Naive thymus-derived CD4-positive, alpha-beta T cell (primary cell): ENCODE measurements around the gene OR13G1. TPM values are rescaled to one million over a fixed set of nuclear protein-coding genes. Genes with fewer than 3 reads are reported as not detected.

ENCODE experiments used
- ATAC-seq: fragments of 150-1000 bp; cut with Tn5 transposase; 2 replicates; pipeline ENCODE4 v1.10.0; 2021; ENCODE audit warnings: mild to moderate bottlenecking, moderate library complexity
- CTCF ChIA-PET: fragments of 350-600 bp; sonication (Branson Sonifier 250); formaldehyde crosslinking; loops from one replicate; lab custom pipeline; 2021; ENCODE audit warnings: antibody characterized with exemption; lab: Charles Lee
- POLR2A ChIA-PET: fragments of 350-600 bp; sonication (Branson Sonifier 250); formaldehyde crosslinking; loops from one replicate; lab custom pipeline; 2021; ENCODE audit warnings: antibody characterized with exemption, inconsistent platforms; lab: Charles Lee
- DNase-seq, 9 donors: peaks; one replicate each; pipeline versions ENCODE4 v3.0.0 to v3.0.0-alpha.2; 2020 to 2022; ENCODE audit warnings: mixed read lengths in 1 of 9
- H3K27ac ChIP-seq: one replicate; pipeline ENCODE4 v1.7.0; 2013; ENCODE audit warnings: mild to moderate bottlenecking, low read depth, low read length, moderate library complexity
- H3K27me3 ChIP-seq, 2 donors: one replicate each; pipeline ENCODE4 v1.7.0; 2013; ENCODE audit warnings: low read length in 2 of 2, mild to moderate bottlenecking in 2 of 2, moderate library complexity in 2 of 2; ENCODE audit not compliant: control insufficient read depth in 2 of 2, insufficient read depth in 2 of 2
- H3K36me3 ChIP-seq, 3 experiments: 1 replicate in 2 of 3; 2 replicates in 1 of 3; pipeline ENCODE4 v1.7.0; 2013; ENCODE audit warnings: low read length in 3 of 3, mild to moderate bottlenecking in 3 of 3, moderate library complexity in 1 of 3; ENCODE audit not compliant: insufficient read depth in 3 of 3, control insufficient read depth in 2 of 3
- H3K4me1 ChIP-seq, 2 donors: one replicate each; pipeline ENCODE4 v1.7.0; 2013; ENCODE audit warnings: low read length in 2 of 2, mild to moderate bottlenecking in 2 of 2, moderate library complexity in 1 of 2; ENCODE audit not compliant: control insufficient read depth in 2 of 2, insufficient read depth in 2 of 2
- H3K4me3 ChIP-seq: 2 replicates; pipeline ENCODE4 v1.7.0; 2013; ENCODE audit warnings: mild to moderate bottlenecking, low read length
- H3K9me3 ChIP-seq, 3 experiments: 1 replicate in 2 of 3; 2 replicates in 1 of 3; pipeline ENCODE4 v1.7.0; 2013; ENCODE audit warnings: low read length in 3 of 3; ENCODE audit not compliant: control insufficient read depth in 2 of 3
- H3K27ac Mint-ChIP-seq, 9 donors: one replicate each; pipeline ENCODE4 v1.8.0; 2020 to 2022; ENCODE audit warnings: mixed read lengths in 9 of 9, mild to moderate bottlenecking in 8 of 9, moderate library complexity in 5 of 9, inconsistent platforms in 2 of 9
- H3K27me3 Mint-ChIP-seq, 5 donors: one replicate each; pipeline ENCODE4 v1.8.0; 2021 to 2022; ENCODE audit warnings: mixed read lengths in 5 of 5, mild to moderate bottlenecking in 1 of 5
- H3K36me3 Mint-ChIP-seq, 5 donors: one replicate each; pipeline ENCODE4 v1.8.0; 2020 to 2022; ENCODE audit warnings: mixed read lengths in 5 of 5, mild to moderate bottlenecking in 3 of 5, inconsistent platforms in 1 of 5
- H3K4me1 Mint-ChIP-seq, 7 donors: one replicate each; pipeline ENCODE4 v1.8.0; 2020 to 2022; ENCODE audit warnings: mixed read lengths in 7 of 7, mild to moderate bottlenecking in 3 of 7, inconsistent platforms in 1 of 7
- H3K4me3 Mint-ChIP-seq, 10 donors: one replicate each; pipeline ENCODE4 v1.8.0; 2020 to 2022; ENCODE audit warnings: mild to moderate bottlenecking in 10 of 10, mixed read lengths in 10 of 10, moderate library complexity in 6 of 10, inconsistent platforms in 2 of 10
- H3K9me3 Mint-ChIP-seq, 11 donors: one replicate each; pipeline ENCODE4 v1.8.0; 2020 to 2022; ENCODE audit warnings: mixed read lengths in 11 of 11, mild to moderate bottlenecking in 4 of 11, inconsistent platforms in 1 of 11, moderate library complexity in 1 of 11
- intact Hi-C, 2 donors: fragments of 100-400 bp; cut with micrococcal nuclease; formaldehyde crosslinking; loops; one replicate each; pipeline ENCODE4 v1.15.1; 2023
- polyA plus RNA-seq, 2 donors: library from polyadenylated mRNA; unstranded; fragments of 300-500 nt; fragmentation: Illumina TruSeq; gene quantifications; one replicate each; pipeline ENCODE4 v1.2.3, GENCODE V29; 2021
- total RNA-seq, 6 experiments: library from RNA in 5 of 6; stranded (reverse) in 5 of 6; gene quantifications; 1 replicate in 5 of 6; 2 replicates in 1 of 6; pipeline ENCODE4 v1.2.3 and lab custom pipeline; 2021 to 2026

OR13G1 gene
- total and polyA plus RNA-seq, 7 experiments from 2014 or later, result not detected

DNA sequence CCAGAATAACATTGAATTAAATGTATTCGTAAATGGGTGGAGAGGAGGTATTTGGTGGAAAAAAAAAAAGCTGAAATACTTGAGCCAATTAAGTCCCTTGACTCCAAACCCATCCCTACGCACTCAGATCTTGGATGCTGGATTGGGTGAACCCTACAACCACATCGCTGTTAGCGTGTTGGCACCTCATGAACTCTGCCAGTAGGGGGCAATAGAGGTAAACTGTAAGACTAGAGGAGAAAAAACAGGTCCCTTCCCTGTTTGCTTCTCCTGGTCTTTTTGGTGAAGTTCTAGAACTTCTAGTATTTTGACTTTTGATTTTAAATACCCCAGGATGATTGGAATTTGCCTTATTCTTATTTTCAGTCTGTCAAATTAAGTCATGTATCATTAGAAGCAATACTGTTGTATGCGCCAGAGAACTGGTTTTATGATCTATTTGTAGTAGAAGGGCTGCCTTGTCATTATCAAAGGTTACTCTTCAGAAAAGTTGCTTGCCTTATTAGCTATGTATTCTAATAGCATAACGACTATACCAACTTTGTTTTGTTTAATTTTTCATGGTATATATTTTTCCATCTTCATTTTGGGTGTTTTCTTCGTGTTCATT lies 1.9 kb upstream of the OR13G1 start:
- peaks cover 0 to 1% (median 0%) of the 10 kb centered on the region in 11 donors for H3K9me3 Mint-ChIP-seq
- no peaks in the 10 kb centered on the region for H3K4me1 ChIP-seq
- H3K36me3 Mint-ChIP-seq, result no peaks in the 10 kb centered on the region
- POLR2A ChIA-PET, result no interaction called here
- no peak overlapping the region for H3K27ac Mint-ChIP-seq
- H3K27me3 ChIP-seq, result no peaks in the 10 kb centered on the region
- no peaks in the 10 kb centered on the region for H3K9me3 ChIP-seq
- intact Hi-C loops, result loop anchor here (5.0 to 10.0 kb wide), 3 partner anchors 253 to 1126 kb away; no protein-coding TSS in a partner anchor
- ATAC-seq (no peak), DNase-seq (peak in 6 of 9 donors; percentile 1 to 13 (median 10))
- CTCF ChIA-PET, result no interaction called here
- H3K36me3 ChIP-seq, result no peaks in the 10 kb centered on the region
- H3K4me3 Mint-ChIP-seq, result no peak overlapping the region
- H3K4me1 Mint-ChIP-seq, result peaks cover 0 to 3% (median 0%) of the 10 kb centered on the region in 7 donors
- no peak overlapping the region for H3K27ac ChIP-seq
- H3K4me3 ChIP-seq, result no peak overlapping the region
- peaks cover 0 to 12% (median 7%) of the 10 kb centered on the region in 5 donors for H3K27me3 Mint-ChIP-seq

DNA sequence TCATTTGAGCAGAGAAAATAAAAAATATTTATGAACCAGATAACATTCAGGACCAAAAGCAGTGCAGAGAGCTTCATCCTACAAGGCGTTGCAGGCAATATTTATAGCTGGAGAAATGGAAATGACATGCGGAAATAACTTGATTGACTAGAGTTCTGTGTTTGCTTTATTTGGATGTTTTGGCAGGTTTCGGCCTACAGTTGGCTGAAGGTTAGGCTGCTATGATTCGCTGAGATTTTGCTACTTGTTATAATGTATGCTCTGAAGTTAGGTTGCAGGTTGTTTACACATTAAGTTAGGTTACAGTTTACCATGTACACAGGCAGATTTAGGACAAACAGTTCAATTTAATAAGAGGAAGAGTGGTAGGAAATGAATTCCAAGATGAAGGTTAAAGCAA lies 632 bp upstream of the OR13G1 start:
- H3K27me3 Mint-ChIP-seq, result peaks cover 0 to 5% (median 0%) of the 10 kb centered on the region in 5 donors
- intact Hi-C loops, result loop anchor here (5.0 to 10.0 kb wide), 3 partner anchors 255 to 1127 kb away; no protein-coding TSS in a partner anchor
- H3K36me3 ChIP-seq, result no peaks in the 10 kb centered on the region
- H3K4me1 ChIP-seq, result no peaks in the 10 kb centered on the region
- no peaks in the 10 kb centered on the region for H3K36me3 Mint-ChIP-seq
- no peak overlapping the region for H3K27ac ChIP-seq
- no peak for DNase-seq
- no peaks in the 10 kb centered on the region for H3K27me3 ChIP-seq
- POLR2A ChIA-PET, result no interaction called here
- no peaks in the 10 kb centered on the region for H3K9me3 ChIP-seq
- CTCF ChIA-PET, result interaction anchor here (1.0 kb wide), 1 partner anchor 14 kb away, joined by 3 read pairs; no protein-coding TSS in a partner anchor
- H3K9me3 Mint-ChIP-seq, result no peaks in the 10 kb centered on the region
- no peak overlapping the region for H3K4me3 ChIP-seq
- no peak overlapping the region for H3K4me3 Mint-ChIP-seq
- H3K4me1 Mint-ChIP-seq, result peaks cover 0 to 3% (median 0%) of the 10 kb centered on the region in 7 donors
- H3K27ac Mint-ChIP-seq, result no peak overlapping the region
- no peak for ATAC-seq

DNA sequence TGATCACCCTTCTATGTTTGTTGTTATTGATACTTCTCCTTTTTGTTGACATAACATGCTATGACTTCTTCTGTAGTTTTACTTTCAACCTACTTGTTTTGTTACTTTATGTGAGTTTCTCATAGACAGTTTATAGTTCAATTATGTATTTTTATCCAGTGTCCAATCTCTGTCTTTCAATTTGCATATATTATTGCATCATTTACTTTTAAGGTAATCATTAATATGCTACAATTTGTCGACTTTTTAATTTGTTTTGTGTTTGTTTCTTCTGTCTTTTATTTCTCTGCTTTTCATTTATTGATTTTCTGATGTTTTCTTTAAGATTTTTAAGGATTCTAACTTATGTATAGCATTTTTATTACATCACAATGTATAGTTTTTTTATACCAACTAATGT lies 10.3 kb downstream of the OR13G1 start:
- no peak for ATAC-seq
- Mint-ChIP-seq H3K4me3 (no peak overlapping the region), H3K27me3 (peaks cover 0 to 11% (median 0%) of the 10 kb centered on the region in 5 donors), H3K9me3 (peaks cover 0 to 13% (median 6%) of the 10 kb centered on the region in 11 donors), H3K36me3 (peaks cover 0 to 6% (median 0%) of the 10 kb centered on the region in 5 donors), H3K4me1 (no peaks in the 10 kb centered on the region), H3K27ac (no peak overlapping the region)
- Histone ChIP-seq H3K4me3 (no peak overlapping the region), H3K36me3 (no peaks in the 10 kb centered on the region), H3K27me3 (no peaks in the 10 kb centered on the region), H3K27ac (no peak overlapping the region), H3K4me1 (no peaks in the 10 kb centered on the region), H3K9me3 (no peaks in the 10 kb centered on the region)
- ChIA-PET POLR2A (no interaction called here), CTCF (no interaction called here)
- intact Hi-C loops, result no loop called here
- no peak for DNase-seq

DNA sequence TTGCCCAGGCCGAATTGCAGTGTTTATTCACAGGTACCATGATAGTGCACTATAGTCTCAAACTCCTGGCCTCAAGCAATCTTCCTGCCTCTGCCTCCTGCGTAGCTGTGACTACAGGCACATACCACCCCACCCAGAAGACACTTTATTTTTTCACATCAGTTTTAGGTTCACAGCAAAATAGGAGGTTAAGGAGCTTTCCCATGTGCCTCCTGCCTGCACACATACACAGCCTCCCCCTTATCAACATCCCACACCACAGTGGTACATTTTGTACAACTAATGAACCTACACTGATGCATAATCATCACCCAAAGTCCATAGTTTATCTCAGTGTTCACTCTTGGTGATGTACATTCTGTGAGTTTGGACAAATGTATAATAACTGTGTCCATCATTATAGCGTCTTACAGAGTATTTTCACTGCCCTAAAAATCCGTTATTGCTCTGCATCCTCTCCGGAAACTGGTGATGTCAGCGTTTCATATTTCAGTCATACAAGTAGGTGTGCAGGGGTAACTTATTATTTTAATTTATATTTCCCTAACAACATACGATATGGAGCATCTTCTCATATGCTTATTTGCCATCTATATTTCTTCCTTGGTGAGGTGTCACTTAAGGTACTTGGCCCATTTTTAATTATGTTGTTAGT lies 23.2 kb downstream of the OR13G1 start:
- Histone ChIP-seq H3K27ac (no peak overlapping the region), H3K9me3 (no peaks in the 10 kb centered on the region), H3K27me3 (no peaks in the 10 kb centered on the region), H3K36me3 (no peaks in the 10 kb centered on the region), H3K4me3 (no peak overlapping the region), H3K4me1 (no peaks in the 10 kb centered on the region)
- Mint-ChIP-seq H3K4me3 (no peak overlapping the region), H3K9me3 (peaks cover 0 to 5% (median 0%) of the 10 kb centered on the region in 11 donors), H3K27ac (no peak overlapping the region), H3K27me3 (peaks cover 0 to 10% (median 6%) of the 10 kb centered on the region in 5 donors), H3K4me1 (no peaks in the 10 kb centered on the region), H3K36me3 (no peaks in the 10 kb centered on the region)
- DNase-seq (no peak), ATAC-seq (no peak)
- intact Hi-C loops, result no loop called here
- POLR2A ChIA-PET, result no interaction called here
- CTCF ChIA-PET, result no interaction called here

DNA sequence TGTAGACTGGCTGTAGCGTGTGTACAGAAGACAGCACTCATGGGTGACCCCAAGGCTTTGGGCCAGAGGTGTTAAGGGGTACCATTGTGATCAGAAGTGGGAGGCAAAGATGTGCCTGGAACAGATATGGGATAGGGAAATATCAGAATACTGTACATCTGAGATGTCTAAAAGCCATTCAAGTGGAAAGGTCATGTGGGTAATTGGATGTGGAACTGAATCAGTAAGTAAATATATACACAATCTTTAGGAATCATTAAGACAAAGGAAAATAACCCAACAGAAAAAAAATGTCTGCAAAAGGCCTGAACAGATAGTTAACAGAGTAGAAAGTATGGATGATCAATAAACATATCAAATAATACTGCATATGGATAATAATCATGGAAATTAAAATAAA lies 26.5 kb downstream of the OR13G1 start:
- ChIA-PET CTCF (no interaction called here), POLR2A (no interaction called here)
- Mint-ChIP-seq H3K36me3 (no peaks in the 10 kb centered on the region), H3K27ac (no peak overlapping the region), H3K4me3 (no peak overlapping the region), H3K9me3 (peaks cover 0 to 1% (median 0%) of the 10 kb centered on the region in 11 donors), H3K27me3 (peaks cover 0 to 12% (median 6%) of the 10 kb centered on the region in 5 donors), H3K4me1 (no peaks in the 10 kb centered on the region)
- no peak overlapping the region for H3K27ac ChIP-seq
- intact Hi-C loops, result no loop called here
- DNase-seq (no peak), ATAC-seq (no peak)
- no peaks in the 10 kb centered on the region for H3K36me3 ChIP-seq
- no peaks in the 10 kb centered on the region for H3K27me3 ChIP-seq
- no peak overlapping the region for H3K4me3 ChIP-seq
- H3K9me3 ChIP-seq, result no peaks in the 10 kb centered on the region
- no peaks in the 10 kb centered on the region for H3K4me1 ChIP-seq

DNA sequence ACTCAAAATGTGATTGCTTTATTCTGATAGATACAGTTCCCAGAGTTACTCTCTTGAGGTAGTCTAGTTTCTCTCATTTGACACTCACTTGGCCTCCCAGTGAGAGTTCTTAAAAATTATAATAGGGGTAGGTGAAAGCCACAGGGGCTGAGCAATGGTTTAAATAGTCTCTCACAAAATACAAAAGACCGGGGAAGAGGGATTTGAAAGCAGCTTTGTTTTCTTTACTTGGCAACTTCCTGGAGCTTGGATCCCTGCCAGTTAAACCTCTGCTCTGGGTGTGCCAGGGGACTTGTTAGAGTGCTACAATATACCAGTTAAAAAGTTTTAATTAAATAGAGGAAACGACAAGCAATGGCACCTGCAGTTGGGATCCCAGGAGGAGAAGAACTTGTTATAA lies 31.7 kb downstream of the OR13G1 start:
- ChIA-PET CTCF (no interaction called here), POLR2A (no interaction called here)
- no peak for ATAC-seq
- Mint-ChIP-seq H3K27ac (no peak overlapping the region), H3K4me3 (no peak overlapping the region), H3K9me3 (peaks cover 0 to 1% (median 0%) of the 10 kb centered on the region in 11 donors), H3K27me3 (peaks cover 0 to 7% (median 0%) of the 10 kb centered on the region in 5 donors), H3K36me3 (no peaks in the 10 kb centered on the region), H3K4me1 (no peaks in the 10 kb centered on the region)
- no peaks in the 10 kb centered on the region for H3K27me3 ChIP-seq
- H3K9me3 ChIP-seq, result no peaks in the 10 kb centered on the region
- no peak for DNase-seq
- intact Hi-C loops, result no loop called here
- no peaks in the 10 kb centered on the region for H3K4me1 ChIP-seq
- H3K27ac ChIP-seq, result no peak overlapping the region
- no peak overlapping the region for H3K4me3 ChIP-seq
- H3K36me3 ChIP-seq, result no peaks in the 10 kb centered on the region
